CD4-positive, alpha-beta T cell treated with Interleukin-6 for 4 hours (primary cell): ENCODE results near the gene IL17RA.
A peak's percentile ranks its signal among the peaks of the same experiment; 100 is the strongest.

Experiments used
- DNase-seq: peaks from one replicate; pipeline ENCODE4 v3.0.0-alpha.2; 2020; ENCODE audit warnings: mixed read lengths

Gene IL17RA

GRCh38 chr22:17083811-17084441 is 874 bp upstream of the IL17RA start:
- DNase-seq, result no peak

GRCh38 chr22:17085277-17086181 is 729 bp downstream of the IL17RA start:
- peak; percentile 52 for DNase-seq

GRCh38 chr22:17086296-17086695 is 1.5 kb downstream of the IL17RA start:
- peak; percentile 38 for DNase-seq

- peak; percentile 57 for DNase-seq
Measured at GRCh38 chr22:17086788-17087497, 2.1 kb downstream of the IL17RA start.

DNA sequence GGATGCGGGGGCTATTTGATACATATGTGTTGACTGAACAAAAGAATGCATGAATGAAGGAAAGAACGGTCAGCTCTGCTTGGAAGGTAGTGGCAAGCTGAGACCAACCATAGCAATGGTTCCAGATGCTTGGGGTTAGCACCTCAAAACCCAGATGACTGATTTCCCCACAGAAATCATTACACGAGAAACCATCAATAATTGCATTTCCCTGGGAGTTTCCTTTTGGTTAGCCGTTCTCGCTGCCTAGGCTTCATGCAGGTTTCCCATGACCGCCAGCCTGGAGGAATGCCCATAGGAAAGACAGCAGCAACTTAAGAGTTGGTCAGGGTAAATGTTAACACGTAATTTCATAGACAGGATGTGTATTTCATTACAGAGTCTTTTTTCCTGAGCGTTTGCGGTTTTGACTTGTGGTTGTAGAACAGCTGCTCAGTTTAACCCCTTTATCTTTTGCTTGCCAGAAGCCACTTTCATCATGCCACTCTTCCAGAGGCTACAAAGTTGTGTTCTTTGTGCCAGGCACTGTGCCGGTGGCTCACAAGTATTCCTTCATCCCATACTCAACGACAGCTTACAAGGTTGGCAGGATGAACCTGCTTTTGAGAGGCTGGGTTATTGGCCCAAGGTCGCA is 2.8 kb downstream of the IL17RA start:
- peak; percentile 55 for DNase-seq

- no peak for DNase-seq
Measured at GRCh38 chr22:17090550-17090949, 5.8 kb downstream of the IL17RA start.

DNA sequence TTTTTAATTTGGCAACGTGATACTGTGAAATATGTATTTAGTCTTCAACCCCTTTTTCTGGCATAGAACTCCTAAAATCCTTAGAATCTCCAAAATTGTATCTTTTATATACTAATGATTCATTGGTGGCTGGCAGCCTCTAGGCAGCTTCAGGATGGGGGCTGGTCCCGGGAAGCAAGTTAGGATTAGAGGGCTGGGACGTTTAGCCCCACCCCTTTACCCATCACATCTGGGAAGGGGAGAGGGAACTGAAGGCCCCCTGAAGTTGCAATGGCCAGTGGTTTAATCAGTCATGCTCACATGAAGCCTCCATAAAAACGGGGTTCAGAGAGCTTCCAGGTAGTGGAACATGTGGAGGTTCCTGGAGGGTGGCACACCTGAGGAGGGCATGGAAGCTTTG is 7.1 kb downstream of the IL17RA start:
- DNase-seq, result no peak

DNA sequence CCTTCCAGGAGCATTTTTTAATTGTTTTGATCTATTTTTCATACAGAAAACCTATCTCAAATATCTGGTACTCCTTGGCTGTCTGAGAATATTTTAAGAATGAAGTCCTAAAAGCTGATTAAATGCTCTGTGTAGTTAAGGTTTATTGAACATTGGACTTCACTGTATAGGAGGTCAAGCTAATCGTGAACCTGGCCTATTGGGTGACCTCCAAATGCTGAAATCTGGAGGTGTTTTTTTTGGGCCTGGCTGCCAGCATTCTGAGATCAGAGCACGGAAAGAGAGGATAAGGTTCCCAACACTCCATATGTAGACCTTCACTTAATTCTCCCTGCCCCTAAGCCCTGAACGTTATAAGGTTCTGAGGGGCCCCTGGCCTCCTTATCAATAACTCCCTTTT is 8.3 kb downstream of the IL17RA start:
- no peak for DNase-seq

- DNase-seq, result no peak
Measured at GRCh38 chr22:17095538-17095937, 10.7 kb downstream of the IL17RA start.

- DNase-seq, result no peak
Measured at GRCh38 chr22:17096071-17096470, 11.3 kb downstream of the IL17RA start.

- DNase-seq, result no peak
Measured at GRCh38 chr22:17097062-17097461, 12.3 kb downstream of the IL17RA start.

GRCh38 chr22:17097701-17098100 is 12.9 kb downstream of the IL17RA start:
- DNase-seq, result no peak

DNA sequence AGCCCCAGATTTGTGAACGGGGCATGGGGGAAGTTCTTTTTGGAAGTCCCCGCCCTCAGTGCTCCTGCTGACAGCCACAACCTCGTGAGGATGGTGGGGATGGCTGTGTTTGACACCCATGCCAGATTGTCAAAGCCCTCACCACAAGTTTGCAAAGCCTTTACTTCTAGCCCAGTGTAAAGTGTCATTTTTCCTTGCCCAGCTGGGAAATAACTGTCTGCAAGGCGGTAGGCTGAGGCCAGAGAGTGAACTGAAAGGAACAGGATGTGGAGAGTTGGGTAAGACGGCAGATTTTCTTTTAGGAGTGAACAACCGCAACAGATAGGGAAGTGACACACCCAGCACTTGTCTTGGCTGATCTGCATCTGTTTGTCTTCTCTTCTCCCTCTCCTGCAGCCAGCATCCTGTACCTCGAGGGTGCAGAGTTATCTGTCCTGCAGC is 13.6 kb downstream of the IL17RA start:
- peak; percentile 61 for DNase-seq

GRCh38 chr22:17100621-17101020 is 15.8 kb downstream of the IL17RA start:
- DNase-seq, result no peak

DNA sequence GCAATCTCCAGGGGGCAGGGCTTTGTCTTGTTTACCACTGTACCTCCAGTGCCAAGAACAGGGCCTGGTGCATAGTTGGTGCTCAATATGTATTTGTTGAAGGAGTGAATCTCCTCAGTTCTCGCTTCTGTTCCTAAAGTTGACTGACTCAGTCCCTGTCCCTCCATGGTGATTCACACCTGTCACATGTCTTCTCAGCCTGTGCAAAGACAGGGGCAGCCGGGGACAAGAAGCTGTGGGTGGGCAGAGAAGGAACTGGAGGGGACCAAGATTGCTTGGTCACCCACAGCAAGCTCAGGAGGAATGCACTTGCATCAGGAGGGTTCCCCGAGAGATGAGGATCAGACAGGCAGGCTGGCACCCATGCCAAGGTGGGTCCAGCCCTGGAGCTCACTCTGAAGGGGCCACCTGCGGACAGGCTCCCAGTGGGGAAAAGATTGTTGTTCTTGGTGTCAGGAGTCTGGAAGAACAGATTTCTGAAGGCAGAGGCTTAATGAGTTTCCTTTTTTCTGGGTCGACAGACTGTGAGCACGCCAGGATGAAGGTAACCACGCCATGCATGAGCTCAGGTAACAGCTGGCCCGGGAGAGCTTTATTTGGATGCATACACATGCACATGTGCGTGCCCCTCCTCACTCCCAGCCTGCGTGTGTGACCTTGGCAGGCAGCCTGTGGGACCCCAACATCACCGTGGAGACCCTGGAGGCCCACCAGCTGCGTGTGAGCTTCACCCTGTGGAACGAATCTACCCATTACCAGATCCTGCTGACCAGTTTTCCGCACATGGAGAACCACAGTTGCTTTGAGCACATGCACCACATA is 16.9 kb downstream of the IL17RA start:
- DNase-seq, result no peak

GRCh38 chr22:17102297-17102667 is 17.5 kb downstream of the IL17RA start:
- DNase-seq, result no peak

- no peak for DNase-seq
Measured at GRCh38 chr22:17103351-17103750, 18.6 kb downstream of the IL17RA start.

DNA sequence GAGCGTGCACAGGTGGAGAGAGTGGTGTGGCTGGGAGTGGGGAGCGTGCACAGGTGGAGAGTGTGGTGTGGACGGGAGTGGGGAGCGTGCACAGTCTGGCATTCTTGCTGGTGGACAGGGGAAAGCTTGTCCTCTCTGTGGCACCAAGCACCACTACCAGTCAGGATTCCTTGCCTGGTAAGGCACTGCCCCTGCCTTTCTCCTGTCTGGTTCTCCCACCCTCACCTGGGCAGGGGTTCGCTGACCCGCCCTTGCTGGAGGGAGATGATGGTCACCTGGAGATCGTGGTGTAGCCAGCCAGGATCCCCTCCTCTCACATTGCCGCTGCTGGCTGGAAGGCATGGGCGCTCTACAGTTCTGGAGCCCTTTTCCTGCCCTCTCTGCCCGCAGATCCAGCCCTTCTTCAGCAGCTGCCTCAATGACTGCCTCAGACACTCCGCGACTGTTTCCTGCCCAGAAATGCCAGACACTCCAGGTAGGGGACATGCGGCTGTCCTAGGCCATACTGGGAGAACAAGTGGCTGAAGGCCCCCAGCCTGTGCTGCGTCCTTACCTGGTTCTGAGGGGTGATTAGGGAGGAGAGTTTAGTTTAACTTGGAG is 19.6 kb downstream of the IL17RA start:
- no peak for DNase-seq

DNA sequence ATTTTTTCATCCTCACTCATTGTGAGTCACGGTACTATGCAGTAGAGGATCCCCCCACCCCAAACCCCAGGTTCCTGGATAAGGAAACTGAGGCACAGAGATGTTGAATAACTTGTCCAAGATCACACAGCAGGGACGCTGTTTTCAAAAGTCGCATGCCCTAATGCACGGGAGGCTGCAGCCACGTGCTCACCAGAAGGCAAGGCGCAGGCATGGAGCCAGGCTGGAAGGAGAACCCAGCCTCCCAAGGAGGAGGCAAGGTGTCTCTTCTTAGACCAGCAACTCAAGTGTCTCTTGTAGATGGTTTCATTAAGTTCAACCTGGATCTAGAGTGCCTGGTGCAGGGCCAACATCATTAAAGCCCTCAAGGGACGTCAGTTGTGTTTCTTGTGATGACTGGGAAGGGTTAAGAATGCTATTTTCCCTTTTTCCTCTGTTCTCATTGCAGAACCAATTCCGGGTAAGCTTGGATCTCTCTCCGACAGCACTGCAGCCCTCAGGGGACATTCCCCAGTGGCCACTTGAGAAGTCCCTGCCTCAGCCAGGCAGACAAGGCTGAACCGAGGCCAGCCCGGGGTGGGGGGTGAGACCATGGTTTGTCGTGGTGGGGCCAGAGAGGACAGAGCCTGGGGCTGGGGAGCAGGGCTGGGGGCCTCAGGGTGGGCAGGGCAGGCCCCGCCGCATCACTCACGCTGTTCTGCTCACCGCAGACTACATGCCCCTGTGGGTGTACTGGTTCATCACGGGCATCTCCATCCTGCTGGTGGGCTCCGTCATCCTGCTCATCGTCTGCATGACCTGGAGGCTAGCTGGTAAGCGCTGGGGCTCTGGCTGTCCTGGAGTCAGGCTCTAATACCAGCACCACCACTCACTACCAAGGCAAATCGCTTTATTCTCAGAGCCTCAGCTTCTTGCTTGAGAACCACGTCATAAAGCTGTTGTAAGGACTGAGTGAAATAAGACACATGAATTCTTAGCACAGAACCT is 20.6 kb downstream of the IL17RA start:
- DNase-seq, result no peak

DNA sequence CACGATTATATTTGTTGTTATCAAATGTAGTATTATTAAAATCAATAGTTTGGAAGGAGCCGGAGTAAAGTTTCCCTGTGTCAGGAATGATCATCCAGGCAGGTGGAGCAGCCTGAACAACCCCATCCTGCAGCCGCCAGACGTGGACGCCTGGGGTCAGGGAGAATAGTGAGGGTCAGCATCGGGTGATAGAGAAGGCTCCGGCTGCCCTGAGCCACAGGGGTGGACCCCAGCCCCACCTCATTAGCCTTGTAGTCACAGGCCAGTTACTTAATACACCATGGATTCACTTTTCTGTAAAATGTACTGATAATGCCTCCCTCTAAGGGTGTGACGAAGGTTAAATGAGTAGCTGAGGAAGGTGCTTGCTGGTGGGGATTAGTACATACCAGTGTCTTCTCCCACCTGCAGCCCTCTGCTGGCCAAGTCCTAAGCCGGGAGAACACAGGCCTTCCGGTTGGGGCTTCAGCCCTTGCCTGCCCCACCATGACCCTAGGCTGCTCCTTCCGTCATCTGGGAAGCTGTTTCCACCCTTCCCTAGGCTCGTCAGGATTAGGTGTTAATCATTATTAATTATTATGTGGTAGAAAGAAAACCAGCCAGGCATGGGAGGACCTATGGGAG is 21.5 kb downstream of the IL17RA start:
- DNase-seq, result peak; percentile 34
